Measurements from ENCODE around the gene TNIP1.

The TNIP1 gene

GRCh38 chr5:151081431-151082281, 822 bp upstream of the TNIP1 start:
- DNase-seq: no peak

DNA sequence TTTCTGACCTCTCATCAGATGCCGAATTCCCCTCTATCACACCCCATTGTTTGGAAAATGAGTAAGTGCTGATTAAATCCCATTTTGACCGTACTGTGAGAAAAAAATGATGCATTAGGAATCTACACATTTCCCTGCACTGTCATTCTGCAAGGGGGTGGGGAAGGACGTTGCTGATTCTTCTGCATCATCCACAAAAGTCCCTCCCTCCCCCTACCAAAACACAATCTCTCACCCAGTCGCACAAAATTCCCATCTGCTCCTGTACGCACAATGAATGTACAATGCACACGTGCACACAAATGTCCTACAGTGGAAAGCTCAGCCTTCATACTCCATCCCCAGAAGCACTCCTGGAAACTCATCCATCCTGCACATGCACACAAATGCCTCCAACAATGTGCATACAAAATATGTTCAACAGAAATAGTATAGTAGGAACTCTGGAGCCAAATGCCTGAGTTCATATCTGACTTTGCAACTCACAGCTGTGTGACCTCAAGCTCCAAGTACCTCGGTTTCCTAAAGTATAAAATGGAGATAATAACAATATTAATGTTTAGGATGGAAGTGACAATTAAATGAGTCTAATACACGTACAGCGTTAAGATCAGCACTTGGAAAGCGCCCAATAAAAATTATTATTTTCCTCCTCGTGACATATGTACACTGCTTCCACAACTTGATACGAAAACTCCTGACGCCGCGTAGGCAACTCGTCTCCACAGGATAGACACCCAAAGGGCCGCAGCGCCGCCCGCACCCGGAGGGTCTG, 809 bp downstream of the TNIP1 start:
- no peak for DNase-seq

- DNase-seq: no peak
Observed at GRCh38 chr5:151078490-151079262, 2.2 kb downstream of the TNIP1 start.

DNA sequence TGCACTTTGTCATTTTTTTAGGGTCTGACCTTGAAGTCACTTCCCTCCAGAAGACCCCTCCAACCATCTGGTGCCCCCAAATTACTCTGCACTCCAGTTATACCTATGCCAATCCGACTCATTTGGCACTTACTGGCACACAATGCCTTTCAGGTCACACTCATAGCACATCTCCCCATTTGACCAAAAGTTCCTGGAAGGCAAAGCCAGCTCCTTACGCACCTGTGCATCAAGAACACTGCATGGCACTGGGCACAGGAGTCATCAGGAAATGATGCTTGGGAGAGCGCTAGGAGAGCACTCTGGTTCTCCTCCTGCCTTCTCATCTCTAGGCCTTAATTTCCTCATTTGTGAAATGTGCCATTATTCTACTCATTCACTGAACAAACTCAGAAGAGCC, 2.9 kb downstream of the TNIP1 start:
- DNase-seq: no peak

DNA sequence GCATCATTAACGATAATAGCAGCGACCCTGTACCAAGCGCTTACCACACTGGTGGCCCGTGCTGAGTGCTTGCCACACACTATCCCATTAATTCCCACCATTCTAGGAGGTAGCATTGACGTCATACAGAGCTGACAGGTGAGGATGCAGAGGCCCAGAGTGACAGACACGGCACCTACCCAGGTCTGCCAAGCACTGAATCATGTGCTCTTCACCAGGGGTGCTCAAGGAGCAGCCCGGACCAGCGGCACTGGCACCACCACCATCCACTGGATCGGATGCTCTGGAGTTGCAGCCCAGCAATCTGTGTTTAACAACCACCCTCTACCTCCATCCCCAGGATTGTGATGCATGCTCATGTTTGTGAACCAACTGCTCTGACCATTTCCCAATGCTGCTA, 3.4 kb downstream of the TNIP1 start:
- no peak for DNase-seq

DNA sequence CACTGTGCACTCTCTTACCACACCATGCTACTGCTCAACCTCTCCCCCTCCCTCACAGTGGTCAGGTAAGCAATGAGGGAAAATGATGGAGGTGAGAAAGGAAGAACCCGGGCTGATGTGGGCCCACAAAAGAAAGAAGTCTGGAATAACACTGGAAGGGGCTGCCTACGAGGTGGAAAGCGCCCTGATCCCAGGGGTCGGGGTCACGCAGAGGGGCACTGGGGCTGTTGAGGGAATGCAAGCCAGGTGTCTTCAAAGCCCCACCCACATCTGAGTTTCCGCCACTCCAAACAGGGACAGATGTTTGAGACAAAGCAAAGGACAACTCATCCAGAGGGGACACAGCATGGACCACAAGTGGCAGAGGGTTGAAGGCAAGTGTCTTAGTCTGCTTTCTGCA, 4.2 kb downstream of the TNIP1 start:
- no peak for DNase-seq

DNA sequence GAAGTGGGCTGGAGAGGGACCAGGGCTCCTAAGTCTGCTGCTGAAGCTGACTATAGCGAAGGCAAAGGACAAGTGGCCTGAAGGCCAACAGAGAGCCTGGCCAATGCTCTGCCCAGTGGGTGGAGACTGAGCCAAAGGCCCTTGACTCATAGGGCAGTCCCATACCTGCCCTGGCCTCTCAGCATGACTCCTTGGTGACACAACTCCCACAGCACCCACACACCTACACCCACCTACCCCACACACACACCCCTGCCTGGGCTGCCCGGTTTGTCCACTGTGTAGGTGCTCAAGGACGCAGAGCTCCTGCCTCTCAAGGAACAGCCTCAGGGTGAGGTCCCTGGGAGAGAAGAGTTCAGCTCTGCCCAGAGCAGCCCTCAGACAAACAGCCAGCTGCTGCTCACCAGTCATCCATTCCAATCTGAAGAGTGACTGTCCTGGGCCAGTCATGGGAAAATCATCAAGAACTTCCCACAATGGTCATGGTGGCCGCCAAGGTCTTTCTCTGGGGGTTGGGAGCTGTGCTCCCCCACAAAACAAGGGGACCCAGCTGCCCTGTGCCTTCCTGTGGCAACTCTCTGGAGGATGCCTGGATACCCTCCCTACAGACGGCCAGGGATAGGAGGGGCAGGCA, 5.0 kb downstream of the TNIP1 start:
- no peak for DNase-seq

DNA sequence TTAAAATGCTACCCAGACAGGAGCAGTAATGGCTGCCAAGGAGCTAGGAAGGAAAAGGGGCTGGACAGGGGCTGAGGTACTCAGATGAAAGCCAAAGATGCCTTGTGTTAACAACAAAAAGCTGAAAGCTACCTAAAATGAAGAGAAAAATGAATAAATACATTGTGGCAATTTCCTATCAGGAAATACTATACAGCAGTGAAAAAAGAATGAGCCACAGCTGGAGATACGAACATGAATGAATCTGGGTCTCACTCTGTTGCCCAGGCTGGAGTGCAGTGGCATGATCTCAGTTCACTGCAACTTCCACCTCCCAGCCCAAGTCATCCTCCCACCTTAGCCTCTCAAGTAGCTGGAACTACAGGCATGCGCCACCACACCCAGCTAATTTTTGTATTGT, 6.3 kb downstream of the TNIP1 start:
- DNase-seq: no peak

DNA sequence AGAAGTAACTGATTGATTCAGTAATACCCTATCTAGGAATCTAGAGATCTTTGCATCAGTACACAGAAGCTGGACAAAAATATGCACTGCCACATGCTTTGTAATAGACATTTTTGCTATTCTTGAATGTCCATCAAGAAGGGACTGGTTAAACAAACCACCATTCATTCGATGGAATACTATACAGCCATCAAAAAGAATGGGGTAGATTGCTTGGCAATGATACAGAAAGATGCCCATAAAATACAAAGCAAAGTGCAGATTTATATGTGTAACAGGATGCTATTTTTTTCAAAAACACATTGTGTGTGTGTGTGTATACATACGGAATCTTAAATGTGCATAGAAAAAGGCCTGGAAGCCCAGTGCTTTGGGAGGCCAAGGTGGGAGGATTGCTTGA, 7.6 kb downstream of the TNIP1 start:
- DNase-seq: no peak

- no peak for DNase-seq
Observed at GRCh38 chr5:151072630-151073025, 8.2 kb downstream of the TNIP1 start.

GRCh38 chr5:151071848-151072629, 8.8 kb downstream of the TNIP1 start:
- DNase-seq: no peak

GRCh38 chr5:151071021-151071420, 9.8 kb downstream of the TNIP1 start:
- no peak for DNase-seq

- DNase-seq: no peak
Observed at GRCh38 chr5:151070449-151070848, 10.4 kb downstream of the TNIP1 start.

DNA sequence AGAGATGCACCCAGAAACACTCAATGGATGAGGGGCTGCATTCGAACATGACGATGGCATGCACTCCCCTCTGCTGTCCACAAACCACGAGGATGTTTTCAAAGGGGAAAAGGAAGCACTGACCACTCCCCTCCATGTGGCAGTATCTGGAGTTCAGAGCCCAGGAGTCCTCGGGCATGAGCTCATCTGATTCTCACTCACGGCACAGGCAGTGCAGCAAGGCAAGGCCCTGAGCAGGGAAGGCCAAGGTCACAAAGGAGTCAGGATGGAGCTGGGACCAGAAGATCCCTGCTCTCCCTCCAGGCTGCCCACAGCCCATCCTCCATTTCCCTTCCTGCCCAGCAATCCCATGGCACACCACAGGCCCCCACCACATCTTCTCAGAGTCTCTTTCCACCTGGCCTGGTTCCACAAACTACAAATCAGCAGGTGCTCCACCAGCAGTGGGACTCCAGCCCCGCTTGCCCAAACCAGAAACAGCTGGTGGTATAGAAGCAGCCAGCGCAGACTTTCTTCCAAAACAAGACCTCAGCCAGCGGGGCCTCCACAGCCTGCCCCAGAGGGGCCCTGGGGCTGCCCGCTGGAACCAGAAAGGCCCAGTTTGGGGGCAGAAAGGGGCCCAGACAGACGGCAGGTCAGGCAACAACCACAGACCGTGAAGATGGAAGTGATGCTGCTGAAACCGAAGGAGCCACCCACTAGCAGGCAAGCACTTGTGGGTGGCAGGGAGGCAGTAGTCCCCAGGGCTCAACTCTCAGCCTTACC, 12.2 kb downstream of the TNIP1 start:
- DNase-seq: no peak

DNA sequence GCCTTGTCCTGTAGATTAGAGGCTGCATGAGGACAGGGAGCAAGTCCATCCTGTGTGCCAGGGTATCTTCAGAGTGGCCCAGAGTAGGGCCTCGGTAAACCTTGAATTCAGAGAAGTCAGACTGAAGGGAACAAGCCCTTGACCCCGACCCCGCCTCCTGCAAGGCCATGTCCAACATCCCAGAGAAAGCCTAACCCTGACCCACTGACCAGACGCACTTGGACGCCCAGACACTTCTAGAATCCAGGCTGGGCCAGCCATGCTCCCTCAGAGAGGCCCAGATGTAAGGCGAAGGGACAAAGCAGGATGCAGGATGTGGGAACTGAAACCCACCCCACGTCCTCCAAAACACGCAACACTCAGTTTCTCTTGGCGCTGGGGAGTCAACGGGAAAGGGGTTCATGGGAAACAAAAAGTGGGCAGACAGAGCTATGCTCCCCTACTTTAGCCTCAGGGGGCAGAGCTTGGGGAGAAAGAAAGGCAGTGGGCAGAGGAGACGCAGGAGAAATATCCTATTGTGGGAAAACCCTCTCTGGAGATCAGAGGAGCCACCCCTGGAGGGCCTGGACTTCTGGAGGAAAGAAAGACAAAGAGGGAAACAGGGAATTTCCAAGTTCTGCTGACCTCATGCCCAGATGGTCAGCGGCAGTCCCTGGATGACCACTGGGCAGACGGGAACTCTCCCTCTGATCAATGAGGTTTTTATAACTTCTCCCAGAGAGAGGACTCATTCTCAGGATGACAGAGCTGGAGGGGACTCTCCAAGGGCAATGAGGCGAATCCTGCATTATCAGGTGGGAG, 13.0 kb downstream of the TNIP1 start:
- no peak for DNase-seq

- no peak for DNase-seq
Observed at GRCh38 chr5:151066920-151067319, 13.9 kb downstream of the TNIP1 start.

DNA sequence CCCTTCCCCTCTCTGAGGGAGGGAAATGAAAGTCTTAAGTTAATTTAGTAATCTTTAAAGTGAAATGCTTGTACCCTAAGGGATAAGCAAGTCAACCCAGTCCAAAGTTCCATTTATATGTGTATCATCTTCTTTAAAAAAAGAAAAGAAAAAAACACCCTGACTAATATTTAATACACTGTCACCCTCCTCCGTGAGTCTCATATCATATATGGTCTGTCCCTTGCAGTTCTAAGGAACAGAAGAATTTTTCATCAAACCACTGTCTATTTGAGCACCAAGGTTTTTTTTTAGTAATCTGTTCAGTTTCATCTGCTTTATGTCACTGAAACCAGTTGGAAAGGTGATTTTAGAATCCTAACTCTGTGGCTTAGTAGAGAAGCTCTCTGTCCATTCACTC, 15.2 kb downstream of the TNIP1 start:
- DNase-seq: no peak

GRCh38 chr5:151064916-151065499, 15.8 kb downstream of the TNIP1 start:
- DNase-seq: no peak

GRCh38 chr5:151063142-151063989, 17.5 kb downstream of the TNIP1 start:
- DNase-seq: no peak

Data from NK-92 treated with Interleukin-12 subunit alpha and Interleukin-12 subunit beta, amount 100 ng/mL, for 24 hours (cell line).